NCI-H2107 treated with DMSO at 0.1 percent for 48 hours (cell line): ENCODE measurements around the gene EGFL6.

ENCODE experiments used
- DNase-seq: peaks from one replicate; lab custom pipeline; 2025; ENCODE audit not compliant: unreplicated experiment; lab: John Stamatoyannopoulos, UW

Gene EGFL6

GRCh38 chrX:13569479-13570260 is at the start of gene EGFL6:
Gene EGFL6, plus strand, starts transcription at chrX:13569601. Its CDS starts 261 bp downstream, at chrX:13569862.
- no peak for DNase-seq

GRCh38 chrX:13520351-13520750 is 49.0 kb upstream of the EGFL6 start:
- no peak for DNase-seq

- no peak for DNase-seq
Measured at GRCh38 chrX:13520936-13521335, 48.5 kb upstream of the EGFL6 start.

GRCh38 chrX:13522811-13523210 is 46.6 kb upstream of the EGFL6 start:
- DNase-seq = no peak

GRCh38 chrX:13533726-13534125 is 35.7 kb upstream of the EGFL6 start:
- no peak for DNase-seq

- no peak for DNase-seq
Measured at GRCh38 chrX:13535376-13536165, 33.8 kb upstream of the EGFL6 start.

- DNase-seq = no peak
Measured at GRCh38 chrX:13536551-13536950, 32.9 kb upstream of the EGFL6 start.

- no peak for DNase-seq
Measured at GRCh38 chrX:13538414-13538813, 31.0 kb upstream of the EGFL6 start.

GRCh38 chrX:13540602-13541001 is 28.8 kb upstream of the EGFL6 start:
- DNase-seq = no peak

GRCh38 chrX:13545726-13546125 is 23.7 kb upstream of the EGFL6 start:
- no peak for DNase-seq

GRCh38 chrX:13547671-13548070 is 21.7 kb upstream of the EGFL6 start:
- no peak for DNase-seq

GRCh38 chrX:13550346-13550745 is 19.1 kb upstream of the EGFL6 start:
- no peak for DNase-seq

GRCh38 chrX:13551610-13552009 is 17.8 kb upstream of the EGFL6 start:
- DNase-seq = no peak

- DNase-seq = no peak
Measured at GRCh38 chrX:13552892-13553291, 16.5 kb upstream of the EGFL6 start.

GRCh38 chrX:13565511-13565910 is 3.9 kb upstream of the EGFL6 start:
- no peak for DNase-seq

GRCh38 chrX:13570261-13570605 is 832 bp downstream of the EGFL6 start:
- no peak for DNase-seq

GRCh38 chrX:13571136-13571535 is 1.7 kb downstream of the EGFL6 start:
- DNase-seq = no peak

GRCh38 chrX:13574600-13574999 is 5.2 kb downstream of the EGFL6 start:
- no peak for DNase-seq

- no peak for DNase-seq
Measured at GRCh38 chrX:13579661-13580060, 10.3 kb downstream of the EGFL6 start.

- no peak for DNase-seq
Measured at GRCh38 chrX:13581554-13581953, 12.2 kb downstream of the EGFL6 start.

GRCh38 chrX:13587786-13588477 is 18.5 kb downstream of the EGFL6 start:
- no peak for DNase-seq

GRCh38 chrX:13590207-13590606 is 20.8 kb downstream of the EGFL6 start:
- no peak for DNase-seq
